ENCODE data around the gene DZIP3. TPM values are rescaled to one million over a fixed set of nuclear protein-coding genes. Genes with fewer than 3 reads are reported as not detected.

The DZIP3 gene
- total and polyA plus RNA-seq, 2 experiments from 2014 or later = 28.7 to 32.0 TPM

GRCh38 chr3:108719178-108719806 is 129.8 kb downstream of the DZIP3 start:
- H3K36me3 ChIP-seq (ENCODE audit: insufficient read depth) = no peaks in the 10 kb centered on the region
- H3K4me2 ChIP-seq = no peak overlapping the region
- H3F3A ChIP-seq (replicated peaks; ENCODE audit: low read depth) = no peaks in the 10 kb centered on the region
- Mint-ChIP-seq H3K27ac (no peak overlapping the region), H3K9me3 (no peaks in the 10 kb centered on the region), H3K36me3 (ENCODE audit: low read depth) (no peaks in the 10 kb centered on the region), H3K4me3 (no peak overlapping the region), H3K27me3 (ENCODE audit: insufficient read depth, low read depth, poor library complexity) (no peaks in the 10 kb centered on the region), H3K4me1 (no peaks in the 10 kb centered on the region)
- H3K9me2 ChIP-seq (ENCODE audit: insufficient read depth) = peaks cover 11% of the 10 kb centered on the region; the same call in 1 of the 2 replicates
- DNase-seq (ENCODE audit: low spot score) (no peak), ATAC-seq (no peak)
- no peaks in the 10 kb centered on the region for H3K4me1 ChIP-seq (ENCODE audit: insufficient read depth)
- H3K4me3 ChIP-seq = no peak overlapping the region
- TF ChIP-seq EZH2phosphoT487 (IDR thresholded peaks at IDR 0.05; ENCODE audit: unreplicated experiment) (no peak), JUNB (IDR thresholded peaks at IDR 0.05; ENCODE audit: unreplicated experiment) (no peak), POLR2AphosphoS5 (IDR thresholded peaks at IDR 0.05; ENCODE audit: low read depth) (no peak), CREB1 (CRISPR knock-in tag; IDR thresholded peaks at IDR 0.05; ENCODE audit: low read depth) (no peak), ZNF114 (CRISPR knock-in tag; IDR thresholded peaks at IDR 0.05) (no peak), NANOG (IDR thresholded peaks at IDR 0.05; ENCODE audit: borderline replicate concordance) (no peak), STAT1 (IDR thresholded peaks at IDR 0.05; ENCODE audit: unreplicated experiment) (no peak), EZH2 (IDR thresholded peaks at IDR 0.05; ENCODE audit: low read depth, unreplicated experiment) (no peak), ZNF331 (CRISPR knock-in tag; IDR thresholded peaks at IDR 0.05; ENCODE audit: low read depth) (no peak), ZNF462 (CRISPR knock-in tag; IDR thresholded peaks at IDR 0.05) (no peak), ETS1 (IDR thresholded peaks at IDR 0.05) (no peak)
- TF ChIP-seq, protein P1, sequence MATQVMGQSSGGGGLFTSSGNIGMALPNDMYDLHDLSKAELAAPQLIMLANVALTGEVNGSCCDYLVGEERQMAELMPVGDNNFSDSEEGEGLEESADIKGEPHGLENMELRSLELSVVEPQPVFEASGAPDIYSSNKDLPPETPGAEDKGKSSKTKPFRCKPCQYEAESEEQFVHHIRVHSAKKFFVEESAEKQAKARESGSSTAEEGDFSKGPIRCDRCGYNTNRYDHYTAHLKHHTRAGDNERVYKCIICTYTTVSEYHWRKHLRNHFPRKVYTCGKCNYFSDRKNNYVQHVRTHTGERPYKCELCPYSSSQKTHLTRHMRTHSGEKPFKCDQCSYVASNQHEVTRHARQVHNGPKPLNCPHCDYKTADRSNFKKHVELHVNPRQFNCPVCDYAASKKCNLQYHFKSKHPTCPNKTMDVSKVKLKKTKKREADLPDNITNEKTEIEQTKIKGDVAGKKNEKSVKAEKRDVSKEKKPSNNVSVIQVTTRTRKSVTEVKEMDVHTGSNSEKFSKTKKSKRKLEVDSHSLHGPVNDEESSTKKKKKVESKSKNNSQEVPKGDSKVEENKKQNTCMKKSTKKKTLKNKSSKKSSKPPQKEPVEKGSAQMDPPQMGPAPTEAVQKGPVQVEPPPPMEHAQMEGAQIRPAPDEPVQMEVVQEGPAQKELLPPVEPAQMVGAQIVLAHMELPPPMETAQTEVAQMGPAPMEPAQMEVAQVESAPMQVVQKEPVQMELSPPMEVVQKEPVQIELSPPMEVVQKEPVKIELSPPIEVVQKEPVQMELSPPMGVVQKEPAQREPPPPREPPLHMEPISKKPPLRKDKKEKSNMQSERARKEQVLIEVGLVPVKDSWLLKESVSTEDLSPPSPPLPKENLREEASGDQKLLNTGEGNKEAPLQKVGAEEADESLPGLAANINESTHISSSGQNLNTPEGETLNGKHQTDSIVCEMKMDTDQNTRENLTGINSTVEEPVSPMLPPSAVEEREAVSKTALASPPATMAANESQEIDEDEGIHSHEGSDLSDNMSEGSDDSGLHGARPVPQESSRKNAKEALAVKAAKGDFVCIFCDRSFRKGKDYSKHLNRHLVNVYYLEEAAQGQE (IDR thresholded peaks at IDR 0.05; ENCODE audit: unreplicated experiment) = no peak
- TF ChIP-seq, protein P2, sequence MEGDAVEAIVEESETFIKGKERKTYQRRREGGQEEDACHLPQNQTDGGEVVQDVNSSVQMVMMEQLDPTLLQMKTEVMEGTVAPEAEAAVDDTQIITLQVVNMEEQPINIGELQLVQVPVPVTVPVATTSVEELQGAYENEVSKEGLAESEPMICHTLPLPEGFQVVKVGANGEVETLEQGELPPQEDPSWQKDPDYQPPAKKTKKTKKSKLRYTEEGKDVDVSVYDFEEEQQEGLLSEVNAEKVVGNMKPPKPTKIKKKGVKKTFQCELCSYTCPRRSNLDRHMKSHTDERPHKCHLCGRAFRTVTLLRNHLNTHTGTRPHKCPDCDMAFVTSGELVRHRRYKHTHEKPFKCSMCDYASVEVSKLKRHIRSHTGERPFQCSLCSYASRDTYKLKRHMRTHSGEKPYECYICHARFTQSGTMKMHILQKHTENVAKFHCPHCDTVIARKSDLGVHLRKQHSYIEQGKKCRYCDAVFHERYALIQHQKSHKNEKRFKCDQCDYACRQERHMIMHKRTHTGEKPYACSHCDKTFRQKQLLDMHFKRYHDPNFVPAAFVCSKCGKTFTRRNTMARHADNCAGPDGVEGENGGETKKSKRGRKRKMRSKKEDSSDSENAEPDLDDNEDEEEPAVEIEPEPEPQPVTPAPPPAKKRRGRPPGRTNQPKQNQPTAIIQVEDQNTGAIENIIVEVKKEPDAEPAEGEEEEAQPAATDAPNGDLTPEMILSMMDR (conservative IDR thresholded peaks at IDR 0.05; ENCODE audit: low read depth in 2 of 2) = no peak
- no peaks in the 10 kb centered on the region for H3K27me3 ChIP-seq (ENCODE audit: insufficient read depth)
- H3K27ac ChIP-seq (ENCODE audit: low read depth) = no peak overlapping the region
- H4K20me1 ChIP-seq (replicated peaks; ENCODE audit: insufficient read depth) = no peaks in the 10 kb centered on the region
- no peaks in the 10 kb centered on the region for H3K79me2 ChIP-seq (replicated peaks; ENCODE audit: insufficient read depth)
- no peak overlapping the region for H2AFZ ChIP-seq
